Epithelial cell of esophagus (primary cell): ENCODE results near the gene DGKG.

Source experiments
- DNase-seq: peaks from one replicate; pipeline ENCODE4 v3.0.0; 2010; ENCODE audit warnings: low read depth
- H3K4me3 ChIP-seq: 2 replicates; pipeline ENCODE4 v1.5.1; 2011; ENCODE audit warnings: mild to moderate bottlenecking, low read length, control low read depth
- TF ChIP-seq, protein P1 (sequence below): IDR thresholded peaks from 2 replicates; pipeline ENCODE4 v1.5.1; 2011; ENCODE audit warnings: low read depth, mild to moderate bottlenecking, low read length, control low read depth, inconsistent platforms; ENCODE audit not compliant: insufficient read depth; ENCODE audit errors: missing control alignments

DGKG gene

DNA sequence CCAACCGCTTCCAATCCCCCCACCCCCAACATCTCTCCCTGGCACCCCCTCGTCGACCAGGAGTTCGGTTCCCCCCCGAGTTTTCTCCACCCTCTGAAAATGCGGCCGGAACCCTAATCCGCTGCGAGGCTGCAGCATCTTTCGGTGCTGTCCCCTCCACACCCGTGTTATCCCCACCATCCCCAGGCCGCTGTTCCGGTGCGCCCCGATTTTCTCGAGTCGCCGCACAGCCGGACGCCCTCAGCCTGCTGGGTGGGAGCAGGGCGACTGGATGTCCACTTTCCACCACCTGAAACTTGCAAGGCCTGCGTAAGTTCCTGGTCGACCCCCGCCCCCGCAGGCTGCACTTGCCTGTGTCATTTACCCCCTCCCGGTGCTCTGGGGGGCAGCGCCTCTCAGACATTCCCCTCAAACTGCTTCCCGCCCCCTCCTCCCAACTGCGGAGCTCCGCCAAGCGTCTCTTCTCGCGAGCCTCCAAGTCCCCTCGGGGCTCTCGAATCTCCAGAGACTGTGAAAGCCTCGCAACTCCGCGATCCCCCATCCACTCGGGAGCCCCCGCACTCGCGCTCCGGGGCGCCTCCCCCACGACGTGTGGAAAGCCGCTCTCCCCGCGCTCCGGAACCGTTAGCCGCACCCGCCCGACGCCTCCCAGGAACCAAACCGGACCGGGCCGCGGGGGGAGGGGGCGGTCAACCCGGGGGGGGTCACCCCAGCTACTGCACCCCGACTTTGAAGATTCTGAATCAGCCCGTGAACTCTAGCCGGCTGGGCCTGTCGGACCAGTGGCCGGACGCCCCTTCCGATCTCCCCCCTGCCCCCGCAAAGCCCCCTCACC is 253.7 kb downstream of the DGKG start:
- TF ChIP-seq, protein P1, sequence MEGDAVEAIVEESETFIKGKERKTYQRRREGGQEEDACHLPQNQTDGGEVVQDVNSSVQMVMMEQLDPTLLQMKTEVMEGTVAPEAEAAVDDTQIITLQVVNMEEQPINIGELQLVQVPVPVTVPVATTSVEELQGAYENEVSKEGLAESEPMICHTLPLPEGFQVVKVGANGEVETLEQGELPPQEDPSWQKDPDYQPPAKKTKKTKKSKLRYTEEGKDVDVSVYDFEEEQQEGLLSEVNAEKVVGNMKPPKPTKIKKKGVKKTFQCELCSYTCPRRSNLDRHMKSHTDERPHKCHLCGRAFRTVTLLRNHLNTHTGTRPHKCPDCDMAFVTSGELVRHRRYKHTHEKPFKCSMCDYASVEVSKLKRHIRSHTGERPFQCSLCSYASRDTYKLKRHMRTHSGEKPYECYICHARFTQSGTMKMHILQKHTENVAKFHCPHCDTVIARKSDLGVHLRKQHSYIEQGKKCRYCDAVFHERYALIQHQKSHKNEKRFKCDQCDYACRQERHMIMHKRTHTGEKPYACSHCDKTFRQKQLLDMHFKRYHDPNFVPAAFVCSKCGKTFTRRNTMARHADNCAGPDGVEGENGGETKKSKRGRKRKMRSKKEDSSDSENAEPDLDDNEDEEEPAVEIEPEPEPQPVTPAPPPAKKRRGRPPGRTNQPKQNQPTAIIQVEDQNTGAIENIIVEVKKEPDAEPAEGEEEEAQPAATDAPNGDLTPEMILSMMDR, result no peak
- H3K4me3 ChIP-seq, result peak overlapping the region; percentile 48
- peak; percentile 59 for DNase-seq

DNA sequence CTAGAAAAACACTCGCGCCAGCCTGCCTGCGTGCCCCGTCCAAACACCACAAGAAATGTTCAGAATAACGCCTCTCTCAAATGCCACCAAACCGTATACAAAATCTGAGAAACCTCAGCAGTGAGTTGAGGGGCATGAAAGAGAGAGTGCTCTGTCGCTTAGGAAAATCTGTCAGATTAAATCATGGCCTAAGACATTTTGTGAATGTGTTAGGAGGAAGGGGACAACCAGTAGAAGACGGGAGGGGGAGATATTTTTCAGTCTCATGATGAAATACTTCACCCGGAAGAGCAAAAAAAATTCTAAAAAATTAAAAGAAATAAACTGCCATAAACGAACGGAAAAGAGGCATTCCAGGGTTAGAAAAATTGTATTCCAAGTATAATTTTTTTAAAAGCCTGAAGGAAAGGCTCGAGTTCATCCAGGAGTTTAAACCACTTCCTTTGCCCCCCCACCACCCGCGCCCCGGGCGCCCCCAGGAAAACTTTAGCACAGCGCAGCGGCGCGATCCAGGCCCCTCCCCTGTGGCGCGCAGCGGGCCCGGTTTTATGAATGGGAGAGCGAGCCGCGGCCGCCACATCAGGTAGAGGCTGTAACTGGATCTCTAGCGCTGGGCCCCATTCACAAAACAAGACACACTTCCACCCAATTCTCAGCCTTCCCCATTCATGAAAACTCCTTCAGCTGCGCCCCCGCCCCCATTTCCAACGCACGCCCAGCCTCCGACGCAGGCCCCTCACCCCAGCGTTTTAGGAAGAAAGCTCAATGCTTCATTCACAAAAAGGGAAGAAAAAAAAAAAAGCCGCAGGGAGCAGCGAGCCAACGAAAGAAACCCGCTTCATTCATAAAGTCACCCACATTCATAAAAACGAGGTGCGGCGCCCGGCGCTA is 254.6 kb downstream of the DGKG start:
- peak overlapping the region; percentile 48 for H3K4me3 ChIP-seq
- TF ChIP-seq, protein P1, result no peak
- DNase-seq, result peak; percentile 79

DNA sequence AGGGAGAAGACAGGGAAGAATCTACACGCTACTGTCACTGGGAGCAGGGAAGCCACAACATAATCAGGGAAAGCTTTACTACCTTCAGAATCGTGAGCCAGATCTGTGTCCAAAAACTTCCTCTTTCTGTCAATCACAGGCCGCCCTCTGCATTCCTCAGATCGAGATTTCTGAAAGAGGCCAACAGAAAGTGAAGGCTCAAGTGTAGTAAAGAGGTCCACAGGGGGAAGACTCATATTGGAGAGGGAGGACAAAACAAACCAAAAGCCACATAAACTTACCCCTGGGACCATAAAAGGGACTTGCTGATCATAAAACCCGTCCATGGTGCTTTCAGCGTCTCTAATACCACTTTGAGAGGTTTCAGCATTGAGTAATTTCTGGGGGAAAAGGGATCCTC is 256.5 kb downstream of the DGKG start:
- TF ChIP-seq, protein P1, result no peak
- no peak overlapping the region for H3K4me3 ChIP-seq
- no peak for DNase-seq

DNA sequence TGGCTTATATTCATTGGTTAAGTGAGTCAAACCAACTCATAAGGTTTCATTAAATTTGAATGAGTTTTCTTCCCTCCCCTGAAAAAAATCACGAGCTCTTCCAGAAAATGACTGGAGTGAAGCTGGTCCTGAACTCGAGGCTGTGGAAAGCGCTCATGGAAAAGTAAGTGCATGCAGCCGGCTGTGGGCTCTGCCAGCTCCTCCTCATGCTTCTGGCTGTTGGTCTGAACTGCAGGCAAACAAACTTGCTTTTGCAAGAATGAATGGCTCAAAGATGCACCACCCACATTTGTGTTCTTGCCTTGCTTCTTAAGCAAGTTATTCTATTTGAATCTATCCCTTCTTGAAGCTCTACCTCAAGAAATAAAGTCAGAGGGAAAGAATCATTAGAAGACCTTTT is 259.3 kb downstream of the DGKG start:
- TF ChIP-seq, protein P1, result no peak
- DNase-seq, result peak; percentile 35
- H3K4me3 ChIP-seq, result no peak overlapping the region

DNA sequence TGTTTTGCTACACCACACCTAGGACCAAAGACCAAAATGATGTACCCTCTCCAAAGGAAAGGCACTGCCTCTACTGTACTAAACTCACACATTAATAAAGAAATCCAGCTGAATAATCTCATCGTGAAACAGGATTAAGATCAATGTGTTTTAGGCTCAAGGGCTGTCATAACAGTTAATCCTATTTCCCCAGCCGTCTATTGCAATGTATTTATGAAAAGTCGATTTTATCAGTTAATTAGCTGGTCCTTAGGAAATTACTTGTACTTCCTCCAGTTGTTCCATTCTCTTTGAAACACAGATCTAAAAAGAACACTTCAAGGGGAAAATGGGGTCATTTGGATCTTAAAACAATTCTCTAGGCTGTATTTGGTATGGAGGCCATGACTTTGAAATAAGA is 261.6 kb downstream of the DGKG start:
- no peak overlapping the region for H3K4me3 ChIP-seq
- TF ChIP-seq, protein P1, result no peak
- no peak for DNase-seq

DNA sequence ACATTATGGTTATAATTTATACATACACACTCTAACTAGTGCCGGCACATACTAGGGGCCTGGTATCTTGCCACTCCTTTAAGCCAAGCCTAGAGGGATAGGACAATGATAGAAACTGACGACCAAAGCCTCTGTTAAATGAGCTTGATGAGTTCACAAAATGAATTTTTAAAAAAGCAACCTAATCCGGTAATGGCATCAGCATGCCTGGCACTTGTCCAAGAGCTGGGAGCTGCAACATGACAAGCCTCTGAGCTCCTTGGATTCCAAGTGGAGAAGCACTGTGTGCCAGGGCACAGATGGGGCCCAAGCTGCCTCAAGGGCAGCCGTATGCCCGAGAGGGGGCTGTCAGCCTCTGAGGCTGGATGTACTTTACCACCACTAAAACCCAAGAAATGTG is 262.9 kb downstream of the DGKG start:
- peak; percentile 78 for DNase-seq
- no peak overlapping the region for H3K4me3 ChIP-seq
- TF ChIP-seq, protein P1, result no peak

DNA sequence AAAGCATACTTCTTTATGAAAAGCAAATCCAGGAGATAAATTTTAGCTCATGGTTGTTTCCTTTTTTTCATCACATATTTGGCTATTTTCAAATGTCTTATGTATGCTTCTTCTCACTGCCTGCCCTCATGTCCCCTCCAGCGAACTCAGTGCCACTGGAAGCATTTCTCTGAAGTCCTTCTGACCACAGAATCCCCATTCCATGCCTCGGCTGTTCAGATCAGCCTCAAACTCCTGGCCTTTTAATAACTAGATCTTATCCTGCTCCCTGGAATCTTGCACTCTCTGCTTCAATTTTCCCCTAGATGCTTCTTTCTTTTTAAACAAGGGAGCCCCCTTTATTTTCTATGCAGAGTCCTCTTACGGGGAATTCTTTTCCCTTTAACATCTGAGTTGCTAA is 263.3 kb downstream of the DGKG start:
- TF ChIP-seq, protein P1, result no peak
- no peak overlapping the region for H3K4me3 ChIP-seq
- DNase-seq, result no peak
